ENCODE results near the gene NLN. TPM values are rescaled to one million over a fixed set of nuclear protein-coding genes. Genes with fewer than 3 reads are reported as not detected.

The NLN gene
- total and polyA plus RNA-seq, 2 of the 13 experiments (the other 11 are each of a cell fraction or from before 2014, with no cell fraction given): 11.9 to 36.7 TPM

DNA sequence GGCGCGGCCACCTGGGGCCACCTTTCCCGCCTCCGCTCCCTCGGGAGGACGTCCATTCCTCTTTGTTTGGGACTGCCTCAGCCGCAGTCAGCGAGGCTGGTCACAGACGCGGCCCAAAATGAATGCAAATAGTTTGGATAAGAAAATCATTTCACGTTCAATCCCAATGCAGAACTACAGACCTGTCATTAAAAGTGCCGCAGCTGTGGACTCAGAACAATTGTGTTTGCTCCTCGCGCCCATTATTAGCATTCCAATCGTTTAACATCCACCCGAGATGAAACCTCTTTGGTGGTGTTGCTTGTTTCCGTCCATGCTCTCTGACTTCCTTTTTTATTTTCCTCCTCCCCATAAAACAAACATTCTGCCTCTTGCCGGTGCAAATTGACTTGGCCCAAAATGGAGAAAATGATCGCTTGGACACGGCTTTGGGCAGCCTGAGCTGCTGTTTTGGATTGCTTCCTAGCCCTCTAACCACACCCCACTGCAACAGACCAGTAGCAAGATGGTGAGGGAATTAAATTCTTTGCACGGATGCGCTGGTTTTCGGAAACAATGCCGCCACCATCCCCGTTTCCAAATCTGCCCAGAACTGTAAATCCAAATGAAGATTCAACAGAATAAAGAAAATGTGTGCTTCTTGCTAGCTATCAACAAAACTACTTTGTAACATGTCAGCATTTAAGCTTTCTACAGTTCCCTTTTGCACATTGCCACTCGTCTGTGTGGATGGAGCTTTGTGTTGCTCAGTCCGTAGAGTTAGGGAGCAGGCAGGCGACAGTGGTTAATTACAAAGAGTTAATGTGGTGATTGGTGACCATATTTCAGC is 784 bp downstream of the NLN start (continued):
- no peak for TF ChIP-seq ZNF234 (CRISPR knock-in tag; conservative IDR thresholded peaks at IDR 0.05)
- TF ChIP-seq, protein P1, sequence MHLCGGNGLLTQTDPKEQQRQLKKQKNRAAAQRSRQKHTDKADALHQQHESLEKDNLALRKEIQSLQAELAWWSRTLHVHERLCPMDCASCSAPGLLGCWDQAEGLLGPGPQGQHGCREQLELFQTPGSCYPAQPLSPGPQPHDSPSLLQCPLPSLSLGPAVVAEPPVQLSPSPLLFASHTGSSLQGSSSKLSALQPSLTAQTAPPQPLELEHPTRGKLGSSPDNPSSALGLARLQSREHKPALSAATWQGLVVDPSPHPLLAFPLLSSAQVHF (CRISPR knock-in tag; IDR thresholded peaks at IDR 0.05): no peak
- no peak for TF ChIP-seq HNRNPH1 (optimal IDR thresholded peaks at IDR 0.05; ENCODE audit: low read depth, low read length)
- TF ChIP-seq ZNF317 (CRISPR knock-in tag; IDR thresholded peaks at IDR 0.05): 0 out of 2 replicates have a peak, but pooled peaks have one; percentile 25
- TF ChIP-seq ETV6 (CRISPR knock-in tag; conservative IDR thresholded peaks at IDR 0.05): 0 out of 2 replicates have a peak, but pooled peaks have one; percentile 10
- TF ChIP-seq, protein P2, sequence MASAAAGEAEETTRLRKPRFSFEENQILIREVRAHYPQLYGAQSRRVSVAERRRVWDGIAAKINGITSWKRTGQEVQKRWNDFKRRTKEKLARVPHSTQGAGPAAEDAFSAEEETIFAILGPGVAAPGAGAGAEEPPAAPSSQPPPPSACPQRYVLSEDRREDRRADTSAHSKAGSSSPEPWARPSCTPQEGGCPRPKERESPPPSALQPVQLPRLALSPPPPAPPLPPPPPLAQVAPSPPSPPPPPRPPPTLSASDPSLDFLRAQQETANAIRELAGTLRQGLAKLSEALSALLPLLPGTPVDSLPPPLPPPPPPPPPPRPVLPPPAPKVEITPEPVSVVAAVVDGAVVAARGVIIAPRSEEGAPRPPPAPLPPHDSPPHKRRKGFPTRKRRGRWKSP (CRISPR knock-in tag; IDR thresholded peaks at IDR 0.05): peak; percentile 47; the same call in 1 of the 2 replicates
- no peak for TF ChIP-seq HMG20A (CRISPR knock-in tag; IDR thresholded peaks at IDR 0.05; ENCODE audit: borderline replicate concordance)
- peak; percentile 15; the same call in 1 of the 2 replicates for TF ChIP-seq HES4 (CRISPR knock-in tag; IDR thresholded peaks at IDR 0.05; ENCODE audit: borderline replicate concordance)
- 0 out of 2 replicates have a peak, but pooled peaks have one; percentile 21 for TF ChIP-seq ZBTB20 (CRISPR knock-in tag; IDR thresholded peaks at IDR 0.05; ENCODE audit: borderline replicate concordance, low read depth)
- TF ChIP-seq, protein P3, sequence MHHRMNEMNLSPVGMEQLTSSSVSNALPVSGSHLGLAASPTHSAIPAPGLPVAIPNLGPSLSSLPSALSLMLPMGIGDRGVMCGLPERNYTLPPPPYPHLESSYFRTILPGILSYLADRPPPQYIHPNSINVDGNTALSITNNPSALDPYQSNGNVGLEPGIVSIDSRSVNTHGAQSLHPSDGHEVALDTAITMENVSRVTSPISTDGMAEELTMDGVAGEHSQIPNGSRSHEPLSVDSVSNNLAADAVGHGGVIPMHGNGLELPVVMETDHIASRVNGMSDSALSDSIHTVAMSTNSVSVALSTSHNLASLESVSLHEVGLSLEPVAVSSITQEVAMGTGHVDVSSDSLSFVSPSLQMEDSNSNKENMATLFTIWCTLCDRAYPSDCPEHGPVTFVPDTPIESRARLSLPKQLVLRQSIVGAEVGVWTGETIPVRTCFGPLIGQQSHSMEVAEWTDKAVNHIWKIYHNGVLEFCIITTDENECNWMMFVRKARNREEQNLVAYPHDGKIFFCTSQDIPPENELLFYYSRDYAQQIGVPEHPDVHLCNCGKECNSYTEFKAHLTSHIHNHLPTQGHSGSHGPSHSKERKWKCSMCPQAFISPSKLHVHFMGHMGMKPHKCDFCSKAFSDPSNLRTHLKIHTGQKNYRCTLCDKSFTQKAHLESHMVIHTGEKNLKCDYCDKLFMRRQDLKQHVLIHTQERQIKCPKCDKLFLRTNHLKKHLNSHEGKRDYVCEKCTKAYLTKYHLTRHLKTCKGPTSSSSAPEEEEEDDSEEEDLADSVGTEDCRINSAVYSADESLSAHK (CRISPR knock-in tag; IDR thresholded peaks at IDR 0.05; ENCODE audit: borderline replicate concordance): no peak
- peak; percentile 48; the same call in 1 of the 2 replicates for TF ChIP-seq MAFF (IDR thresholded peaks at IDR 0.05; ENCODE audit: low read depth, low read length)
- no peak for TF ChIP-seq EHMT2 (IDR thresholded peaks at IDR 0.05; ENCODE audit: borderline replicate concordance, low read depth, low read length)
- no peak for TF ChIP-seq ZFP41 (CRISPR knock-in tag; IDR thresholded peaks at IDR 0.05; ENCODE audit: borderline replicate concordance)
- TF ChIP-seq SSRP1 (CRISPR knock-in tag; IDR thresholded peaks at IDR 0.05): no peak
- no peak for TF ChIP-seq MATR3 (CRISPR knock-in tag; IDR thresholded peaks at IDR 0.05)
- TF ChIP-seq, protein P4, sequence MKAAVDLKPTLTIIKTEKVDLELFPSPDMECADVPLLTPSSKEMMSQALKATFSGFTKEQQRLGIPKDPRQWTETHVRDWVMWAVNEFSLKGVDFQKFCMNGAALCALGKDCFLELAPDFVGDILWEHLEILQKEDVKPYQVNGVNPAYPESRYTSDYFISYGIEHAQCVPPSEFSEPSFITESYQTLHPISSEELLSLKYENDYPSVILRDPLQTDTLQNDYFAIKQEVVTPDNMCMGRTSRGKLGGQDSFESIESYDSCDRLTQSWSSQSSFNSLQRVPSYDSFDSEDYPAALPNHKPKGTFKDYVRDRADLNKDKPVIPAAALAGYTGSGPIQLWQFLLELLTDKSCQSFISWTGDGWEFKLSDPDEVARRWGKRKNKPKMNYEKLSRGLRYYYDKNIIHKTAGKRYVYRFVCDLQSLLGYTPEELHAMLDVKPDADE (CRISPR knock-in tag; IDR thresholded peaks at IDR 0.05): no peak
- TF ChIP-seq SUZ12 (IDR thresholded peaks at IDR 0.05; ENCODE audit: low read depth, low read length): no peak
- TF ChIP-seq ZNF292 (CRISPR knock-in tag; IDR thresholded peaks at IDR 0.05; ENCODE audit: borderline replicate concordance, low read depth): peak; percentile 29; the same call in 1 of the 2 replicates
- no peak for TF ChIP-seq ZNF350 (CRISPR knock-in tag; IDR thresholded peaks at IDR 0.05; ENCODE audit: borderline replicate concordance, low read depth)
- peak; percentile 15; the same call in 1 of the 2 replicates for TF ChIP-seq POGZ (CRISPR knock-in tag; IDR thresholded peaks at IDR 0.05)

All from HepG2 (cell line).